Neutrophil (primary cell): ENCODE data around the gene FAM43B.

Experiments
- H3K27ac ChIP-seq: fragments of 200-600 bp; sonication (generic); 2 replicates; pipeline ENCODE4 v1.5.1; 2016; ENCODE audit warnings: mild to moderate bottlenecking, moderate library complexity
- H3K27me3 ChIP-seq: fragments of 200-600 bp; sonication (generic); 2 replicates; pipeline ENCODE4 v1.6.0; 2016; ENCODE audit warnings: mild to moderate bottlenecking
- H3K36me3 ChIP-seq: fragments of 200-600 bp; sonication (generic); 2 replicates; pipeline ENCODE4 v1.5.1; 2017
- H3K4me1 ChIP-seq, 2 experiments: fragments of 200-600 bp in 1 of 2; sonication (generic) in 1 of 2; 1 replicate in 1 of 2; 2 replicates in 1 of 2; pipeline versions ENCODE4 v1.5.1 to v1.6.1; 2013 to 2016; ENCODE audit warnings: low read depth in 1 of 2, low read length in 1 of 2, mild to moderate bottlenecking in 1 of 2, moderate library complexity in 1 of 2; ENCODE audit not compliant: control insufficient read depth in 1 of 2, insufficient read depth in 1 of 2
- H3K4me3 ChIP-seq, 2 experiments: fragments of 200-600 bp in 1 of 2; sonication (generic) in 1 of 2; 1 replicate in 1 of 2; 2 replicates in 1 of 2; pipeline ENCODE4 v1.5.1; 2013 to 2016; ENCODE audit warnings: low read depth in 1 of 2, low read length in 1 of 2, mild to moderate bottlenecking in 1 of 2, moderate library complexity in 1 of 2
- H3K9me3 ChIP-seq: fragments of 200-600 bp; sonication (generic); 2 replicates; pipeline ENCODE4 v1.5.1; 2016
- CTCF ChIP-seq: fragments of 200-600 bp; sonication (generic); IDR thresholded peaks from 2 replicates; pipeline ENCODE4 v1.5.1; 2016; ENCODE audit warnings: antibody characterized with exemption

FAM43B gene

GRCh38 chr1:20530306-20530705 is 22.1 kb upstream of the FAM43B start:
- Histone ChIP-seq H3K36me3 (no peaks in the 10 kb centered on the region), H3K27ac (no peak overlapping the region), H3K4me1 (no peaks in the 10 kb centered on the region), H3K27me3 (peaks cover 97% of the 10 kb centered on the region), H3K4me3 (no peak overlapping the region), H3K9me3 (no peaks in the 10 kb centered on the region)
- TF ChIP-seq CTCF: no peak

- Histone ChIP-seq H3K4me3 (no peak overlapping the region), H3K36me3 (no peaks in the 10 kb centered on the region), H3K9me3 (no peaks in the 10 kb centered on the region), H3K27me3 (peaks cover 97% of the 10 kb centered on the region), H3K27ac (no peak overlapping the region), H3K4me1 (no peaks in the 10 kb centered on the region)
- TF ChIP-seq CTCF: no peak
Observed at GRCh38 chr1:20530901-20531300, 21.5 kb upstream of the FAM43B start.

- no peak overlapping the region for H3K27ac ChIP-seq
- H3K9me3 ChIP-seq: no peaks in the 10 kb centered on the region
- H3K4me3 ChIP-seq: no peak overlapping the region
- H3K27me3 ChIP-seq: peaks cover 98% of the 10 kb centered on the region
- no peaks in the 10 kb centered on the region for H3K36me3 ChIP-seq
- no peaks in the 10 kb centered on the region for H3K4me1 ChIP-seq
- TF ChIP-seq CTCF: no peak
Observed at GRCh38 chr1:20533635-20534034, 18.7 kb upstream of the FAM43B start.

GRCh38 chr1:20534659-20535417 is 17.5 kb upstream of the FAM43B start:
- no peak for TF ChIP-seq CTCF
- Histone ChIP-seq H3K4me3 (no peak overlapping the region), H3K9me3 (no peaks in the 10 kb centered on the region), H3K4me1 (no peaks in the 10 kb centered on the region), H3K27me3 (peaks cover 98% of the 10 kb centered on the region), H3K36me3 (no peaks in the 10 kb centered on the region), H3K27ac (no peak overlapping the region)

GRCh38 chr1:20538227-20538626 is 14.1 kb upstream of the FAM43B start:
- TF ChIP-seq CTCF: no peak
- H3K36me3 ChIP-seq: no peaks in the 10 kb centered on the region
- H3K4me3 ChIP-seq: no peak overlapping the region
- no peak overlapping the region for H3K27ac ChIP-seq
- peaks cover 99% of the 10 kb centered on the region for H3K27me3 ChIP-seq
- H3K9me3 ChIP-seq: no peaks in the 10 kb centered on the region
- no peaks in the 10 kb centered on the region for H3K4me1 ChIP-seq
